Spleen (tissue), 11 donors: ENCODE data around the gene RBMS3. TPM values are rescaled to one million over a fixed set of nuclear protein-coding genes. Genes with fewer than 3 reads are reported as not detected.

ENCODE experiments used
- DNase-seq: peaks from one replicate; pipeline ENCODE4 v3.0.0-alpha.2; 2020
- H3K27ac ChIP-seq, 8 donors: fragments of 200-600 bp; sonication (generic) in 7 of 8; 1 replicate in 4 of 8; 2 replicates in 4 of 8; pipeline versions ENCODE4 v1.5.0 to v1.8.0; 2016 to 2021; ENCODE audit warnings: inconsistent platforms in 4 of 8, mild to moderate bottlenecking in 4 of 8, moderate library complexity in 1 of 8
- H3K27me3 ChIP-seq, 7 donors: fragments of 200-600 bp; sonication (generic) in 6 of 7; replicated peaks in 1 of 7; 1 replicate in 4 of 7; 2 replicates in 3 of 7; pipeline versions ENCODE4 v1.5.0 to v1.8.0; 2016 to 2021; ENCODE audit warnings: inconsistent platforms in 3 of 7, mild to moderate bottlenecking in 1 of 7
- H3K36me3 ChIP-seq, 6 donors: fragments of 200-600 bp; sonication (generic) in 5 of 6; 1 replicate in 4 of 6; 2 replicates in 2 of 6; pipeline versions ENCODE4 v1.5.0 to v1.8.0; 2016 to 2021; ENCODE audit warnings: inconsistent platforms in 2 of 6
- H3K4me1 ChIP-seq, 6 donors: fragments of 200-600 bp; sonication (generic) in 5 of 6; 1 replicate in 3 of 6; 2 replicates in 3 of 6; pipeline versions ENCODE4 v1.5.0 to v1.8.0; 2016 to 2021; ENCODE audit warnings: inconsistent platforms in 3 of 6
- H3K4me3 ChIP-seq, 8 donors: fragments of 200-600 bp; sonication (generic) in 7 of 8; 1 replicate in 4 of 8; 2 replicates in 4 of 8; pipeline versions ENCODE4 v1.5.0 to v1.8.0; 2016 to 2021; ENCODE audit warnings: inconsistent platforms in 4 of 8, mild to moderate bottlenecking in 4 of 8, moderate library complexity in 2 of 8
- H3K9me3 ChIP-seq, 8 donors: fragments of 200-600 bp; sonication (generic) in 7 of 8; 1 replicate in 4 of 8; 2 replicates in 4 of 8; pipeline versions ENCODE4 v1.5.0 to v1.8.0; 2016 to 2021; ENCODE audit warnings: inconsistent platforms in 4 of 8
- POLR2A ChIP-seq, 3 donors: fragments of 450-650 bp; IDR thresholded peaks; one replicate each; pipeline ENCODE4 v1.5.1; 2017; ENCODE audit warnings: antibody characterized with exemption in 3 of 3, mild to moderate bottlenecking in 1 of 3
- POLR2AphosphoS5 ChIP-seq, 3 donors: sonication (generic); formaldehyde crosslinking; IDR thresholded peaks; one replicate each; pipeline ENCODE4 v1.5.1; 2017; ENCODE audit warnings: antibody characterized with exemption in 3 of 3
- WGBS, 5 donors: extraction: QIAGEN DNeasy Blood & Tissue Kit in 3 of 5; methylation state at CpG; one replicate each; pipeline versions ENCODE4 v1.1.5 to v1.1.7; 2013 to 2018; 5-methylcytosine and 5-hydroxymethylcytosine counted together
- intact Hi-C: fragments of 100-400 bp; cut with DNase I; formaldehyde crosslinking; loops from one replicate; pipeline ENCODE4 v1.15.0; 2023; ENCODE audit warnings: low total_unique reads
- polyA plus RNA-seq, 3 donors: library from polyadenylated mRNA; stranded (reverse); fragments of 200-250 nt; gene quantifications; one replicate each; pipeline ENCODE4 v1.2.1, GENCODE V29; 2013
- total RNA-seq, 7 donors: library from RNA; depleted of rRNA in 3 of 7; stranded (reverse); fragments of >200 nt in 3 of 7; fragmentation: NEBNext Ultra II Directional in 4 of 7; extraction: Animal tissue kit (Norgen Biotek cat#: 25700) in 4 of 7; gene quantifications; one replicate each; pipeline versions ENCODE4 v1.1.0 to v1.2.1, GENCODE V29; 2016 to 2021
- TF ChIP-seq, protein P1 (sequence below), 11 experiments: fragments of 200-600 bp in 7 of 11; fragments of 450-650 bp in 4 of 11; sonication (generic) in 4 of 11; IDR thresholded peaks in 8 of 11; conservative IDR thresholded peaks in 3 of 11; 1 replicate in 7 of 11; 2 replicates in 4 of 11; pipeline versions ENCODE4 v1.4.0 to v1.8.0; 2016 to 2021; ENCODE audit warnings: antibody characterized with exemption in 11 of 11, inconsistent platforms in 4 of 11, mild to moderate bottlenecking in 1 of 11
- donor health status: healthy with polysubstance abuse.
- donor health status: DM: no; HTN: no; CAD: no; lungs with moderate emphysema.
- donor health status: DM: no; HTN: no; CAD: no.
- donor health status: Bipolar disorder and iron deficiency.
- donor health status: healthy.
- donor health status: DM: no; HTN: no; CAD: no.
- donor health status: DM: yes; HTN: yes; CAD: no.

The RBMS3 gene
- total and polyA plus RNA-seq, 10 donors: 2.6 to 81.9 (median 52.5) TPM

DNA sequence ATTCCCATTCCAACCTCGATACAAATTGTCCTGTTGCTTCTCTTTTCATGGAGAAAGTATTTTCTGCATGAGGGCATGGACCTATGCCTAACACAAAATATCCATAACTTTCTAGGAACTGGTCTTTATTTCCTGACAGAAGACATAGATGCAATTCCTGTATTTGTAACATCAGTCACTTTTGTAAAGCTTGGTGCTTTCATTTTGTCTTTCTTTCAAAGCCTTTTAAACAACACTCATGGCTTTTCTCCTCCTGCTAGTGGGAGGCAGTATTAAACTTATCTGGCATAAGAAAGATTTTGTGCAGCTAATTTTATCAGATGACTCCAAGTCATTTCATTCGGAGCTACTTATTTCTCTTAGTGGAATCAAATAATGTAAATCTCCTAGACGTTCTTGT, 616.0 kb downstream of the RBMS3 start:
- Histone ChIP-seq H3K9me3 (no peaks in the 10 kb centered on the region), H3K4me3 (no peak overlapping the region), H3K27me3 (no peaks in the 10 kb centered on the region), H3K36me3 (no peaks in the 10 kb centered on the region), H3K4me1 (no peaks in the 10 kb centered on the region), H3K27ac (no peak overlapping the region)
- DNase-seq: no peak
- intact Hi-C loops: no loop called here
- no peak for TF ChIP-seq POLR2A (IDR thresholded peaks at IDR 0.05)
- WGBS, 5 donors: 79 to 87% (median 80%) methylated on average over 3 of the region's 3 CpGs

DNA sequence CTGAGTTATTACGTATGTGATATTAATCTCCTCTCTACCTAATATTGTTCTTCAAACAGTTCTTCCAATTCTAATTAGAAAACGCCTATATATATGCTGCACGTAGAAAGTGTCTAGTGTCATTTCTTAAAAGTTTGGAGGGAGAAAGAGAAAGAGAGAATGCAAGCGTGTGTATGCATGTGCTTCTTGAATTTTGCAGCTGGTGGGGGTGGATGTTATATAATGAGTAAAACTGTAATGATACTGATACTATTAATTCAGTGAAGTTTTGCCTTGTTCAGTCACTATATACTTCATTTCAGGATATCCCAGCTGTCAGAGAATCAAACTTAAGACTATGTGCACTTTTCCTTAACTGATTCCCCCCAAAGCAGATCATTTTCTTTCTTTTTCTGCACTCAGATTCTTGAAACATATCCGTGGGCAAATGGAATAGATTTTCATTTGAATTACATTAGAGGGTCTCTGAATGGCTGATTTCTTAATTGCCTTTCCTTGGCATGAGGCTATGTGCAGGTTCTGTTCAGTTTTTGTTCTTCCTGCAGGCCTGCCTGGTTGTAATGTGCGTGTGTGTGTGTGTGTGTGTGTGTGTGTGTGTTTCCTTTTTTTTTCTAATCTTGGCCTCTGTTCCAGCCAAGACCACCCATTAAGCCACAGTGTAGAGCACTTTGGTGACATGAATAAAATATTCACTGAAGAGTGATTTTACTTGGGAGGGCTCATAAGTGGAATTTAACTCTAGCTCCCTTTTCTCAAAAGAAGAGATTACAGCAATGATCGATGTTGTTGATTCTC, 617.5 kb downstream of the RBMS3 start:
- no peaks in the 10 kb centered on the region for H3K9me3 ChIP-seq
- WGBS, 5 donors: 74 to 88% (median 81%) methylated on average over 7 of the region's 7 CpGs
- TF ChIP-seq POLR2AphosphoS5 (IDR thresholded peaks at IDR 0.05) (no peak), POLR2A (IDR thresholded peaks at IDR 0.05) (no peak)
- TF ChIP-seq, protein P1, sequence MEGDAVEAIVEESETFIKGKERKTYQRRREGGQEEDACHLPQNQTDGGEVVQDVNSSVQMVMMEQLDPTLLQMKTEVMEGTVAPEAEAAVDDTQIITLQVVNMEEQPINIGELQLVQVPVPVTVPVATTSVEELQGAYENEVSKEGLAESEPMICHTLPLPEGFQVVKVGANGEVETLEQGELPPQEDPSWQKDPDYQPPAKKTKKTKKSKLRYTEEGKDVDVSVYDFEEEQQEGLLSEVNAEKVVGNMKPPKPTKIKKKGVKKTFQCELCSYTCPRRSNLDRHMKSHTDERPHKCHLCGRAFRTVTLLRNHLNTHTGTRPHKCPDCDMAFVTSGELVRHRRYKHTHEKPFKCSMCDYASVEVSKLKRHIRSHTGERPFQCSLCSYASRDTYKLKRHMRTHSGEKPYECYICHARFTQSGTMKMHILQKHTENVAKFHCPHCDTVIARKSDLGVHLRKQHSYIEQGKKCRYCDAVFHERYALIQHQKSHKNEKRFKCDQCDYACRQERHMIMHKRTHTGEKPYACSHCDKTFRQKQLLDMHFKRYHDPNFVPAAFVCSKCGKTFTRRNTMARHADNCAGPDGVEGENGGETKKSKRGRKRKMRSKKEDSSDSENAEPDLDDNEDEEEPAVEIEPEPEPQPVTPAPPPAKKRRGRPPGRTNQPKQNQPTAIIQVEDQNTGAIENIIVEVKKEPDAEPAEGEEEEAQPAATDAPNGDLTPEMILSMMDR (IDR thresholded peaks at IDR 0.05 in 8 of 11, conservative IDR thresholded peaks at IDR 0.05 in 3 of 11): no peak
- intact Hi-C loops: no loop called here
- no peaks in the 10 kb centered on the region for H3K36me3 ChIP-seq
- no peak for DNase-seq
- no peak overlapping the region for H3K4me3 ChIP-seq
- no peak overlapping the region for H3K27ac ChIP-seq
- no peaks in the 10 kb centered on the region for H3K27me3 ChIP-seq
- no peaks in the 10 kb centered on the region for H3K4me1 ChIP-seq

DNA sequence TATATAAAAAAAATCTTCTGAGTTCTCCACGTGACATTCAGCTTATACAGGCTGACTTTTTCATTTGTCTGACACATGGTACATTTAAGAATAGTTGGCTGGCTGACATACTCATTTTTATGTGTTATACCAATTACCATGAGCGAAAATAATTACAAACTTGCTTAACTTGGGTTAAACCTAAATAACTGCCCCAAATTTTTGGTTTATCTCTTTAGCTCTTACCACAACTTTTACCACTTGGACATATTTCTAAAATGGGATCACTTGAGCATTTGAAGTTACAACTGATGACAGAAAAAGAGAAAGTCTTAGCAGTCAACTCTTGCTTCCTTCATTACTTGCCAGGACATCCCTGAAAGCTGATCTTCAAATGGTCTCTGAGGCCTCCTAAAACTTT, 618.1 kb downstream of the RBMS3 start:
- TF ChIP-seq POLR2A (IDR thresholded peaks at IDR 0.05) (no peak), POLR2AphosphoS5 (IDR thresholded peaks at IDR 0.05) (no peak)
- TF ChIP-seq, protein P1 (IDR thresholded peaks at IDR 0.05 in 8 of 11, conservative IDR thresholded peaks at IDR 0.05 in 3 of 11): no peak
- 84 to 88% (median 86%) methylated on average over 2 of the region's 2 CpGs for WGBS, 5 donors
- Histone ChIP-seq H3K9me3 (no peaks in the 10 kb centered on the region), H3K27ac (no peak overlapping the region), H3K36me3 (no peaks in the 10 kb centered on the region), H3K4me3 (no peak overlapping the region), H3K4me1 (no peaks in the 10 kb centered on the region), H3K27me3 (no peaks in the 10 kb centered on the region)
- intact Hi-C loops: no loop called here
- DNase-seq: no peak

DNA sequence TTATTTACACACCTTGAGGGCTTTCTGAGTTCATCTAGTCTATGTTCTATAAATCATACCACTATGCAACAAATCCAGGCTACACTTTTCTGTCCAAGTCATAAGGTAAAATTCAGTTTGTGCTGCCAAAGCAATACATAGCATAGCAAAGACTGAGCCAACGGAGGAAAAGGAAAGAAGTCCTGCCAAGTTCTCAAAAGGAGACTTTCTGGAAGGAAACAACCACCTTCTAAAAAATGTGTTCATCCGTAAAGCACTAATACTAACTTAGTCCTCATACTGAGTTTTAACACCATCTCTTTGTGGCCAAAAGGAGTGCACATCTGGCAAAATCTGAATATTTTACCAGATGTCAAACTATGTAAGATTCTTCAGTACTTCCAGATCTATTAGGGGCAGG, 620.2 kb downstream of the RBMS3 start:
- Histone ChIP-seq H3K4me3 (no peak overlapping the region), H3K27me3 (no peaks in the 10 kb centered on the region), H3K9me3 (no peaks in the 10 kb centered on the region), H3K27ac (no peak overlapping the region), H3K36me3 (no peaks in the 10 kb centered on the region), H3K4me1 (no peaks in the 10 kb centered on the region)
- TF ChIP-seq, protein P1 (IDR thresholded peaks at IDR 0.05 in 8 of 11, conservative IDR thresholded peaks at IDR 0.05 in 3 of 11): no peak
- intact Hi-C loops: no loop called here
- DNase-seq: no peak
- WGBS, 5 donors: 45 to 76% (median 69%) methylated on average over 2 of the region's 2 CpGs
